ENCODE measurements around the gene OR9A2.

Gene OR9A2

DNA sequence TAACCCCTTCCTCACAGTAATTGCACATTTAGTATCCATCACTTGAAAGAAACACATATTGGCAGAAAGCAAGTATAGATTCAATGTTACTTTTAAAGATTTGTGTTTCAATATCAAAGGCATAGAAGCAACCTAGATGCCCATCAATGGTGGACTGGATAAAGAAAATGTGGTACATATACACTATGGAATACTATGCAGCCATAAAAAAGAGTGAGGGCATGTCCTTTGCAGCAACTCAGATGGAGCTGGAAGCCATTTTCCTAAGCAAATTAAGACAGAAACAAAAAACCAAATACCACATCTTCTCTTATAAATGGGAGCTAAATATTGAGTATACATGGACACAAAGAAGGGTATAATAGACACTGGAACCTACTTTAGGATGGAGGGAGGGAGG is 28.8 kb upstream of the OR9A2 start:
- no peak for DNase-seq (ENCODE audit: low read depth in 1 of 2, low spot score in 1 of 2)
- TF ChIP-seq GABPA (IDR thresholded peaks at IDR 0.05; ENCODE audit: low read depth) (no peak), POLR2AphosphoS5 (IDR thresholded peaks at IDR 0.05; ENCODE audit: low read depth) (no peak), SPI1 (IDR thresholded peaks at IDR 0.05; ENCODE audit: borderline replicate concordance, low read depth) (no peak)
- TF ChIP-seq, protein P1, sequence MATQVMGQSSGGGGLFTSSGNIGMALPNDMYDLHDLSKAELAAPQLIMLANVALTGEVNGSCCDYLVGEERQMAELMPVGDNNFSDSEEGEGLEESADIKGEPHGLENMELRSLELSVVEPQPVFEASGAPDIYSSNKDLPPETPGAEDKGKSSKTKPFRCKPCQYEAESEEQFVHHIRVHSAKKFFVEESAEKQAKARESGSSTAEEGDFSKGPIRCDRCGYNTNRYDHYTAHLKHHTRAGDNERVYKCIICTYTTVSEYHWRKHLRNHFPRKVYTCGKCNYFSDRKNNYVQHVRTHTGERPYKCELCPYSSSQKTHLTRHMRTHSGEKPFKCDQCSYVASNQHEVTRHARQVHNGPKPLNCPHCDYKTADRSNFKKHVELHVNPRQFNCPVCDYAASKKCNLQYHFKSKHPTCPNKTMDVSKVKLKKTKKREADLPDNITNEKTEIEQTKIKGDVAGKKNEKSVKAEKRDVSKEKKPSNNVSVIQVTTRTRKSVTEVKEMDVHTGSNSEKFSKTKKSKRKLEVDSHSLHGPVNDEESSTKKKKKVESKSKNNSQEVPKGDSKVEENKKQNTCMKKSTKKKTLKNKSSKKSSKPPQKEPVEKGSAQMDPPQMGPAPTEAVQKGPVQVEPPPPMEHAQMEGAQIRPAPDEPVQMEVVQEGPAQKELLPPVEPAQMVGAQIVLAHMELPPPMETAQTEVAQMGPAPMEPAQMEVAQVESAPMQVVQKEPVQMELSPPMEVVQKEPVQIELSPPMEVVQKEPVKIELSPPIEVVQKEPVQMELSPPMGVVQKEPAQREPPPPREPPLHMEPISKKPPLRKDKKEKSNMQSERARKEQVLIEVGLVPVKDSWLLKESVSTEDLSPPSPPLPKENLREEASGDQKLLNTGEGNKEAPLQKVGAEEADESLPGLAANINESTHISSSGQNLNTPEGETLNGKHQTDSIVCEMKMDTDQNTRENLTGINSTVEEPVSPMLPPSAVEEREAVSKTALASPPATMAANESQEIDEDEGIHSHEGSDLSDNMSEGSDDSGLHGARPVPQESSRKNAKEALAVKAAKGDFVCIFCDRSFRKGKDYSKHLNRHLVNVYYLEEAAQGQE (IDR thresholded peaks at IDR 0.05; ENCODE audit: insufficient replicate concordance, low read depth) = no peak
- TF ChIP-seq, protein P2, sequence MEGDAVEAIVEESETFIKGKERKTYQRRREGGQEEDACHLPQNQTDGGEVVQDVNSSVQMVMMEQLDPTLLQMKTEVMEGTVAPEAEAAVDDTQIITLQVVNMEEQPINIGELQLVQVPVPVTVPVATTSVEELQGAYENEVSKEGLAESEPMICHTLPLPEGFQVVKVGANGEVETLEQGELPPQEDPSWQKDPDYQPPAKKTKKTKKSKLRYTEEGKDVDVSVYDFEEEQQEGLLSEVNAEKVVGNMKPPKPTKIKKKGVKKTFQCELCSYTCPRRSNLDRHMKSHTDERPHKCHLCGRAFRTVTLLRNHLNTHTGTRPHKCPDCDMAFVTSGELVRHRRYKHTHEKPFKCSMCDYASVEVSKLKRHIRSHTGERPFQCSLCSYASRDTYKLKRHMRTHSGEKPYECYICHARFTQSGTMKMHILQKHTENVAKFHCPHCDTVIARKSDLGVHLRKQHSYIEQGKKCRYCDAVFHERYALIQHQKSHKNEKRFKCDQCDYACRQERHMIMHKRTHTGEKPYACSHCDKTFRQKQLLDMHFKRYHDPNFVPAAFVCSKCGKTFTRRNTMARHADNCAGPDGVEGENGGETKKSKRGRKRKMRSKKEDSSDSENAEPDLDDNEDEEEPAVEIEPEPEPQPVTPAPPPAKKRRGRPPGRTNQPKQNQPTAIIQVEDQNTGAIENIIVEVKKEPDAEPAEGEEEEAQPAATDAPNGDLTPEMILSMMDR (IDR thresholded peaks at IDR 0.05; ENCODE audit: insufficient read depth, low read length) = no peak
- H3K27me3 ChIP-seq (ENCODE audit: insufficient read depth, poor library complexity, severe bottlenecking) = no peaks in the 10 kb centered on the region
- H3K4me3 ChIP-seq (replicated peaks; ENCODE audit: insufficient read depth, low read length) = no peak overlapping the region
- no peak overlapping the region for H3K27ac ChIP-seq (replicated peaks)

DNA sequence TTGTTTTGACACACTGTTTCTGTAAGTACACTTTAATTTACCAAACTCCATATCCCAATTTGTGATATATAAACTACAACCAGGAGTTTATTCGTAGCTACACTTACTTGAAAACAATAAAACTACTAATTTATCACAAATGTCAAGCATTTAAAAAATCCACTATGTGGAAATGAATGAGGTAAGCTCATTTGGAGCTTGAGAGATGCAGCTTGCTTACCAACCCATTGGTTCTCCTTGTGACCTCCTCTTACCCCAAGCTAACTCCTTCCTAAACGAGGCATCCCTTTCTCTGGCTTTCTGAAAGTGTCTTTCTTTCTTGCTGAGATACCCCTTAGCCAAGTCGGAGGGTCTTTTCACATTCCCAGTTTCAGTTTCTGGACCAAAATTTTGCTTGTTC is 27.7 kb upstream of the OR9A2 start:
- Histone ChIP-seq H3K27ac (replicated peaks) (no peak overlapping the region), H3K27me3 (ENCODE audit: insufficient read depth, poor library complexity, severe bottlenecking) (no peaks in the 10 kb centered on the region), H3K4me3 (replicated peaks; ENCODE audit: insufficient read depth, low read length) (no peak overlapping the region)
- DNase-seq (ENCODE audit: low read depth in 1 of 2, low spot score in 1 of 2) = no peak
- TF ChIP-seq SPI1 (IDR thresholded peaks at IDR 0.05; ENCODE audit: borderline replicate concordance, low read depth) = no peak
- TF ChIP-seq, protein P1 (IDR thresholded peaks at IDR 0.05; ENCODE audit: insufficient replicate concordance, low read depth) = no peak
- TF ChIP-seq, protein P2 (IDR thresholded peaks at IDR 0.05; ENCODE audit: insufficient read depth, low read length) = no peak
- TF ChIP-seq POLR2AphosphoS5 (IDR thresholded peaks at IDR 0.05; ENCODE audit: low read depth) = no peak
- no peak for TF ChIP-seq GABPA (IDR thresholded peaks at IDR 0.05; ENCODE audit: low read depth)

DNA sequence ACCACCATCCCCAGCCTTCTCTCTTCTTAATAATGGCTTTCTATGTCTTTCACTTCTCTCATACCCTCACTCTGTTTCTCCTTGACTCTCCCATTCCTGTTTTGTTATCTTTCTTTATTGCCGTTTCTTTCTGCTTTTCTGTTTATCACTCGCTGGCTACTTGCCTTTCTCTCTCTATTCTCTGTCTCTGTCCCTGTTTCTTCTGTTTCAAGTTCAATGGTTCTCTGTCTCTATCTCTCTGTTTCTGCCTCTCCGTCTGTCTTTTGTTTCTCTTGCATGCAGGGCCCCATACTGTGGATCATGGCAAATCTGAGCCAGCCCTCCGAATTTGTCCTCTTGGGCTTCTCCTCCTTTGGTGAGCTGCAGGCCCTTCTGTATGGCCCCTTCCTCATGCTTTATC is 25.1 kb upstream of the OR9A2 start, which contains the start of gene OR6V1:
Gene OR6V1 (plus strand): TSS at position 301 of the 400 bp plus-strand sequence. CDS start 0 bp downstream, at position 301.
- no peaks in the 10 kb centered on the region for H3K27me3 ChIP-seq (ENCODE audit: insufficient read depth, poor library complexity, severe bottlenecking)
- no peak within 1 kb of the TSS for H3K27ac ChIP-seq (replicated peaks)
- no peak for TF ChIP-seq SPI1 (IDR thresholded peaks at IDR 0.05; ENCODE audit: borderline replicate concordance, low read depth)
- TF ChIP-seq, protein P2 (IDR thresholded peaks at IDR 0.05; ENCODE audit: insufficient read depth, low read length) = no peak
- DNase-seq (ENCODE audit: low read depth in 1 of 2, low spot score in 1 of 2) = no peak
- no peak within 1 kb of the TSS for H3K4me3 ChIP-seq (replicated peaks; ENCODE audit: insufficient read depth, low read length)

DNA sequence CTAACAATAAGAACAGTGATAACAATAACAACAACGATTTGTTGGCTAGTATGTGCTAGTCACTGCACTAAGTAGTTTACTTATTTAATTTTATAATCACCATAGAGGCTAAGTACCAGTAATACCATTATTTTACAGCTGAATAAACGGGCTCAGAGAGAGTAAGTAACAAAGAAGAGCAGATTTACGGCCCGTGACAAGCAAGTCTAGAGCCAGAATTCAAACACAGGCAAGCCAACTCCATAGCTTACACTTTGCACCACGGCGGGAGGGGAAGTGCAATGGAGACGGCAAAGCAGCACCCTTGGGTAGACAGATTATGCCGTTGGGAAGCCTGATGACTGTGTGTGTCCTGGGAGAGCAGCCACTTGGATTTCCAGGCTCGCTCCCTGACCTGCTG is 24.0 kb upstream of the OR9A2 start:
- H3K27me3 ChIP-seq (ENCODE audit: insufficient read depth, poor library complexity, severe bottlenecking) = no peaks in the 10 kb centered on the region
- TF ChIP-seq SPI1 (IDR thresholded peaks at IDR 0.05; ENCODE audit: borderline replicate concordance, low read depth) (peak; percentile 24; the same call in 1 of the 2 replicates), GABPA (IDR thresholded peaks at IDR 0.05; ENCODE audit: low read depth) (no peak)
- TF ChIP-seq, protein P1 (IDR thresholded peaks at IDR 0.05; ENCODE audit: insufficient replicate concordance, low read depth) = no peak

More for the DNA sequence above, 24.0 kb upstream of the OR9A2 start:
- no peak for DNase-seq (ENCODE audit: low read depth in 1 of 2, low spot score in 1 of 2)
- no peak overlapping the region for H3K27ac ChIP-seq (replicated peaks)
- H3K4me3 ChIP-seq (replicated peaks; ENCODE audit: insufficient read depth, low read length) = no peak overlapping the region

Data from HL-60 (cell line).